HepG2 (cell line): ENCODE data around the gene HYCC2. TPM values are rescaled to one million over a fixed set of nuclear protein-coding genes. Genes with fewer than 3 reads are reported as not detected.

ENCODE experiments used
- ATAC-seq: fragments of 200-7000 bp; cut with Tn5 transposase; 3 replicates; pipeline ENCODE4 v1.9.1; 2020; ENCODE audit warnings: mild to moderate bottlenecking, moderate library complexity
- BruUV-seq: library from RNA; stranded (reverse); fragments of 400-500 nt; replicated peaks from 2 replicates; lab custom pipeline; 2021; lab: Mats Ljungman, UMichigan
- CTCF ChIA-PET: fragments of 300-600 bp; formaldehyde crosslinking; extraction: SDS; loops from one replicate; lab custom pipeline; 2021; ENCODE audit warnings: low total read pairs, inconsistent platforms, low intra/inter-chr PET ratio; lab: Yijun Ruan, JAX
- POLR2A ChIA-PET: fragments of 350-600 bp; sonication (Branson Sonifier 250); formaldehyde crosslinking; loops from one replicate; lab custom pipeline; 2020; ENCODE audit warnings: antibody characterized with exemption, inconsistent platforms; lab: Yijun Ruan, JAX
- DNase-seq: peaks from one replicate; pipeline ENCODE4 v3.0.0-alpha.2; 2015; ENCODE audit warnings: low spot score
- FAIRE-seq: peaks from 3 replicates; lab custom pipeline; 2011; peaks lifted over from hg19 to GRCh38; lab: Jason Lieb, UNC
- H2AFZ ChIP-seq: one replicate; pipeline ENCODE4 v1.6.1; 2011; ENCODE audit warnings: low read length, inconsistent platforms
- H3K27ac ChIP-seq: fragments of 300-600 bp; 3 replicates; pipeline ENCODE4 v1.8.0; 2011; ENCODE audit warnings: mixed run types, mild to moderate bottlenecking, mixed read lengths, low read length, inconsistent platforms; ENCODE audit not compliant: insufficient read depth; ENCODE audit errors: extremely low read length
- H3K27me3 ChIP-seq, 2 experiments: fragments of 200-600 bp in 1 of 2; 2 replicates in 1 of 2; 3 replicates in 1 of 2; pipeline versions ENCODE4 v1.6.0 to v1.8.0; 2011; ENCODE audit warnings: low read length in 2 of 2, mild to moderate bottlenecking in 2 of 2, moderate library complexity in 2 of 2, inconsistent platforms in 1 of 2; ENCODE audit not compliant: insufficient read depth in 2 of 2, control insufficient read depth in 1 of 2
- H3K36me3 ChIP-seq, 2 experiments: fragments of 200-600 bp in 1 of 2; replicated peaks in 1 of 2; 2 replicates in 1 of 2; 3 replicates in 1 of 2; pipeline versions ENCODE4 v1.5.1 to v1.8.0; 2011; ENCODE audit warnings: low read length in 2 of 2, inconsistent platforms in 1 of 2; ENCODE audit not compliant: insufficient read depth in 2 of 2, control insufficient read depth in 1 of 2
- H3K4me1 ChIP-seq: 2 replicates; pipeline ENCODE4 v1.5.1; 2012; ENCODE audit warnings: low read length, inconsistent platforms; ENCODE audit not compliant: insufficient read depth
- H3K4me2 ChIP-seq: 2 replicates; pipeline ENCODE4 v1.6.0; 2011; ENCODE audit warnings: low read depth, low read length, inconsistent platforms
- H3K4me3 ChIP-seq, 3 experiments: fragments of 200-600 bp in 1 of 3; sonication (generic), shearing (Covaris generic) in 1 of 3; replicated peaks in 1 of 3; 2 replicates each; pipeline ENCODE4 v1.5.1; 2011 to 2016; ENCODE audit warnings: low read length in 3 of 3, inconsistent platforms in 2 of 3, low read depth in 2 of 3, mild to moderate bottlenecking in 2 of 3, control low read depth in 1 of 3, mixed read lengths in 1 of 3; ENCODE audit not compliant: insufficient read depth in 1 of 3
- H3K79me2 ChIP-seq: one replicate; pipeline ENCODE4 v1.6.1; 2011; ENCODE audit warnings: low read length, inconsistent platforms; ENCODE audit not compliant: insufficient read depth
- H3K9ac ChIP-seq: 2 replicates; pipeline ENCODE4 v1.6.0; 2011; ENCODE audit warnings: mild to moderate bottlenecking, low read depth, low read length, inconsistent platforms; ENCODE audit not compliant: insufficient read depth
- H3K9me3 ChIP-seq: 2 replicates; pipeline ENCODE4 v1.5.1; 2012; ENCODE audit warnings: mild to moderate bottlenecking, low read length
- H4K20me1 ChIP-seq: 2 replicates; pipeline ENCODE4 v1.6.0; 2011; ENCODE audit warnings: inconsistent platforms, mild to moderate bottlenecking, low read length, moderate library complexity; ENCODE audit not compliant: insufficient read depth
- BRCA1 ChIP-seq: sonication (generic); formaldehyde crosslinking; IDR thresholded peaks from 2 replicates; pipeline ENCODE4 v1.4.0; 2020; ENCODE audit warnings: missing genetic modification reagents
- CBFB ChIP-seq: sonication (generic); formaldehyde crosslinking; IDR thresholded peaks from 2 replicates; pipeline ENCODE4 v1.4.0; 2020; ENCODE audit warnings: missing genetic modification reagents
- FOXP1 ChIP-seq, 2 experiments: fragments of 450-650 bp in 1 of 2; IDR thresholded peaks; 2 replicates each; pipeline ENCODE4 v1.6.1; 2017 to 2018; ENCODE audit warnings: antibody characterized with exemption in 1 of 2
- POGZ ChIP-seq: sonication (generic); formaldehyde crosslinking; IDR thresholded peaks from 2 replicates; pipeline ENCODE4 v1.4.0; 2020; ENCODE audit warnings: mild to moderate bottlenecking, missing genetic modification reagents
- SAP130 ChIP-seq: IDR thresholded peaks from 2 replicates; pipeline ENCODE4 v1.6.1; 2016; ENCODE audit warnings: low read depth
- SATB2 ChIP-seq: sonication (generic); formaldehyde crosslinking; IDR thresholded peaks from 2 replicates; pipeline ENCODE4 v1.5.0; 2020; ENCODE audit warnings: missing genetic modification reagents
- SKI ChIP-seq: fragments of 450-650 bp; IDR thresholded peaks from one replicate; pipeline ENCODE4 v1.6.1; 2018; ENCODE audit warnings: mild to moderate bottlenecking; ENCODE audit not compliant: partially characterized antibody
- SMAD1 ChIP-seq: sonication (generic); formaldehyde crosslinking; IDR thresholded peaks from 2 replicates; pipeline ENCODE4 v1.4.0; 2020; ENCODE audit warnings: missing genetic modification reagents, low read depth, mild to moderate bottlenecking, borderline replicate concordance
- ZBTB37 ChIP-seq: sonication (generic); formaldehyde crosslinking; IDR thresholded peaks from 2 replicates; pipeline ENCODE4 v1.4.0; 2020; ENCODE audit warnings: mild to moderate bottlenecking, missing genetic modification reagents
- ZNF317 ChIP-seq: sonication (generic); formaldehyde crosslinking; IDR thresholded peaks from 2 replicates; pipeline ENCODE4 v1.5.0; 2020; ENCODE audit warnings: mild to moderate bottlenecking, missing genetic modification reagents
- WGBS: methylation state at CpG from one replicate; pipeline ENCODE4 v1.1.6; 2017; ENCODE audit warnings: low lambda C conversion rate; 5-methylcytosine and 5-hydroxymethylcytosine counted together
- in situ Hi-C: cut with HindIII; loops from 2 replicates; pipeline ENCODE4 v1.10.0; 2017; ENCODE audit warnings: low pct_unique_long_range_greater_than_20kb; ENCODE audit not compliant: extremely low pct_ligation_motif_present
- intact Hi-C: fragments of 100-400 bp; cut with micrococcal nuclease; formaldehyde crosslinking; loops from one replicate; pipeline ENCODE4 v1.10.0; 2022; ENCODE audit not compliant: unreplicated experiment
- polyA plus RNA-seq, 8 experiments: library from polyadenylated mRNA; depleted of rRNA in 3 of 8; stranded (reverse) in 7 of 8; unstranded in 1 of 8; fragments of >200 nt; fragmentation: Illumina TruSeq in 4 of 8; extraction: Trizol in 4 of 8; gene quantifications; 2 replicates each; pipeline versions ENCODE4 v1.2.1 to v1.2.3, GENCODE V29; 2011 to 2016; ENCODE audit warnings: low read depth in 4 of 8, missing spikeins in 1 of 8, mixed read lengths in 1 of 8; ENCODE audit not compliant: insufficient read depth in 1 of 8
- total RNA-seq, 5 experiments: library from RNA; depleted of rRNA; stranded (reverse); fragments of >200 nt; fragmentation: Illumina TruSeq; extraction: Trizol; gene quantifications; 2 replicates each; pipeline ENCODE4 v1.2.3, GENCODE V29; 2016; ENCODE audit warnings: low read depth in 1 of 5
- TF ChIP-seq, protein P1 (sequence below): sonication (generic); formaldehyde crosslinking; IDR thresholded peaks from 2 replicates; pipeline ENCODE4 v1.4.0; 2020; ENCODE audit warnings: missing genetic modification reagents
- TF ChIP-seq, protein P2 (sequence below): sonication (generic); formaldehyde crosslinking; IDR thresholded peaks from 2 replicates; pipeline ENCODE4 v1.5.0; 2020; ENCODE audit warnings: mild to moderate bottlenecking, missing genetic modification reagents, borderline replicate concordance

The HYCC2 gene
- total and polyA plus RNA-seq, 2 of the 13 experiments (the other 11 are each of a cell fraction or from before 2014, with no cell fraction given): 4.7 to 13.9 TPM

GRCh38 chr2:201057715-201058248, 13.7 kb downstream of the HYCC2 start (continued):
- TF ChIP-seq FOXP1 (IDR thresholded peaks at IDR 0.05): no peak
- peak; percentile 74; the same call in 1 of the 2 replicates for TF ChIP-seq FOXP1 (CRISPR knock-in tag; IDR thresholded peaks at IDR 0.05)
- TF ChIP-seq, protein P1, sequence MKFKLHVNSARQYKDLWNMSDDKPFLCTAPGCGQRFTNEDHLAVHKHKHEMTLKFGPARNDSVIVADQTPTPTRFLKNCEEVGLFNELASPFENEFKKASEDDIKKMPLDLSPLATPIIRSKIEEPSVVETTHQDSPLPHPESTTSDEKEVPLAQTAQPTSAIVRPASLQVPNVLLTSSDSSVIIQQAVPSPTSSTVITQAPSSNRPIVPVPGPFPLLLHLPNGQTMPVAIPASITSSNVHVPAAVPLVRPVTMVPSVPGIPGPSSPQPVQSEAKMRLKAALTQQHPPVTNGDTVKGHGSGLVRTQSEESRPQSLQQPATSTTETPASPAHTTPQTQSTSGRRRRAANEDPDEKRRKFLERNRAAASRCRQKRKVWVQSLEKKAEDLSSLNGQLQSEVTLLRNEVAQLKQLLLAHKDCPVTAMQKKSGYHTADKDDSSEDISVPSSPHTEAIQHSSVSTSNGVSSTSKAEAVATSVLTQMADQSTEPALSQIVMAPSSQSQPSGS: peak; percentile 76
- TF ChIP-seq BRCA1 (CRISPR knock-in tag): no peak
- no peak for TF ChIP-seq SATB2 (CRISPR knock-in tag)
- TF ChIP-seq ZBTB37: peak; percentile 99
- TF ChIP-seq SAP130: peak; percentile 80
- TF ChIP-seq POGZ (CRISPR knock-in tag): peak; percentile 90
- TF ChIP-seq SKI: peak; percentile 69
- peak; percentile 52; the same call in 1 of the 2 replicates for TF ChIP-seq CBFB (CRISPR knock-in tag)
- no peak; the same call in 1 of the 2 replicates for TF ChIP-seq ZNF317 (CRISPR knock-in tag)

DNA sequence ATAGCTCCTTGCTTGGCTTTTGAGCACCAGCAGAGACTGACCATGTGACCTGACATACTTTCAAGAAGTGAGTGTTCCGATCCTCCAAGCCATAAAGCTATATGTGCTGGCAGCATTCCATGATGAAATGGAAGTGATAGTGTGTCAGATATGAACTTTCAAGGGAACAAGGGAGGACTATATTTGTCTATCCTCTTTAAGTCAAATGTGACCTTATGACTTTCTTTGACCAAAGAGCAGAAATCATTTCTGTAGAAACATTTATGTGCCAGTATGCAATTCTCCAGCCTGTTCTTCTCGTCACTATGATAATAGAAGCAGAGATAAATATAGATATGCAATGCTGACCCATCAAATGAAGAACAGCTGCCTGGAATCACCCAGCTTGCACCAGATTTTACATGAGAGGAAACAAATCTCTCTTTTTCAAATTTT, 14.4 kb downstream of the HYCC2 start:
- no peak for FAIRE-seq
- H3K79me2 ChIP-seq: peaks cover 59% of the 10 kb centered on the region
- WGBS: 62% methylated on average over 2 of the region's 2 CpGs
- in situ Hi-C loops (loop anchor here (5.0 kb wide), 1 partner anchor 50 kb away; no protein-coding TSS in a partner anchor), intact Hi-C loops (loop anchor here (1.0 to 2.0 kb wide), 2 partner anchors 12 to 50 kb away; no protein-coding TSS in a partner anchor)
- ATAC-seq: no peak
- no peaks in the 10 kb centered on the region for H4K20me1 ChIP-seq
- no TSS peak for BruUV-seq
- no peak overlapping the region for H2AFZ ChIP-seq
- H3K36me3 ChIP-seq: peaks cover 0 to 8% of the 10 kb centered on the region in 2 experiments; a peak in 1 of 5 replicates
- ChIA-PET POLR2A (interaction anchor here (0.7 to 1.5 kb wide), 5 partner anchors 11 to 97 kb away, joined by 3 to 6 read pairs (median 3); partner anchors contain the start of gene ORC2), CTCF (no interaction called here)
- no peaks in the 10 kb centered on the region for H3K27me3 ChIP-seq
- H3K4me2 ChIP-seq: peak overlapping the region; percentile 57
- H3K9me3 ChIP-seq: no peaks in the 10 kb centered on the region
- TF ChIP-seq SMAD1: no peak
- TF ChIP-seq, protein P2, sequence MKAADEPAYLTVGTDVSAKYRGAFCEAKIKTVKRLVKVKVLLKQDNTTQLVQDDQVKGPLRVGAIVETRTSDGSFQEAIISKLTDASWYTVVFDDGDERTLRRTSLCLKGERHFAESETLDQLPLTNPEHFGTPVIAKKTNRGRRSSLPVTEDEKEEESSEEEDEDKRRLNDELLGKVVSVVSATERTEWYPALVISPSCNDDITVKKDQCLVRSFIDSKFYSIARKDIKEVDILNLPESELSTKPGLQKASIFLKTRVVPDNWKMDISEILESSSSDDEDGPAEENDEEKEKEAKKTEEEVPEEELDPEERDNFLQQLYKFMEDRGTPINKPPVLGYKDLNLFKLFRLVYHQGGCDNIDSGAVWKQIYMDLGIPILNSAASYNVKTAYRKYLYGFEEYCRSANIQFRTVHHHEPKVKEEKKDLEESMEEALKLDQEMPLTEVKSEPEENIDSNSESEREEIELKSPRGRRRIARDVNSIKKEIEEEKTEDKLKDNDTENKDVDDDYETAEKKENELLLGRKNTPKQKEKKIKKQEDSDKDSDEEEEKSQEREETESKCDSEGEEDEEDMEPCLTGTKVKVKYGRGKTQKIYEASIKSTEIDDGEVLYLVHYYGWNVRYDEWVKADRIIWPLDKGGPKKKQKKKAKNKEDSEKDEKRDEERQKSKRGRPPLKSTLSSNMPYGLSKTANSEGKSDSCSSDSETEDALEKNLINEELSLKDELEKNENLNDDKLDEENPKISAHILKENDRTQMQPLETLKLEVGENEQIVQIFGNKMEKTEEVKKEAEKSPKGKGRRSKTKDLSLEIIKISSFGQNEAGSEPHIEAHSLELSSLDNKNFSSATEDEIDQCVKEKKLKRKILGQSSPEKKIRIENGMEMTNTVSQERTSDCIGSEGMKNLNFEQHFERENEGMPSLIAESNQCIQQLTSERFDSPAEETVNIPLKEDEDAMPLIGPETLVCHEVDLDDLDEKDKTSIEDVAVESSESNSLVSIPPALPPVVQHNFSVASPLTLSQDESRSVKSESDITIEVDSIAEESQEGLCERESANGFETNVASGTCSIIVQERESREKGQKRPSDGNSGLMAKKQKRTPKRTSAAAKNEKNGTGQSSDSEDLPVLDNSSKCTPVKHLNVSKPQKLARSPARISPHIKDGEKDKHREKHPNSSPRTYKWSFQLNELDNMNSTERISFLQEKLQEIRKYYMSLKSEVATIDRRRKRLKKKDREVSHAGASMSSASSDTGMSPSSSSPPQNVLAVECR (CRISPR knock-in tag): peak; percentile 4; the same call in 1 of the 2 replicates
- H3K4me1 ChIP-seq: peaks cover 46% of the 10 kb centered on the region
- H3K9ac ChIP-seq: no peak overlapping the region
- DNase-seq: peak; percentile 32
- H3K4me3 ChIP-seq: no peak overlapping the region; a peak in 1 of 6 replicates
- peak overlapping the region; percentile 68 for H3K27ac ChIP-seq
